ENCODE results near the gene DIDO1. TPM values are rescaled to one million over a fixed set of nuclear protein-coding genes. Genes with fewer than 3 reads are reported as not detected.

Gene DIDO1
- polyA plus RNA-seq, 3 donors from 2014 or later = 23.1 to 48.8 (median 37.7) TPM

GRCh38 chr20:62951143-62951895, 25.0 kb upstream of the DIDO1 start:
- H3K27ac Mint-ChIP-seq = peak overlapping the region in 5 of 6 donors; percentile 15 to 77 (median 43)
- peaks cover 10 to 21% (median 18%) of the 10 kb centered on the region in 3 donors for H3K36me3 Mint-ChIP-seq
- H3K4me1 Mint-ChIP-seq = peaks cover 22 to 32% of the 10 kb centered on the region in 2 donors
- peaks cover 0 to 6% (median 2%) of the 10 kb centered on the region in 3 donors for H3K27me3 Mint-ChIP-seq (ENCODE audit: low read depth in 3 of 3)
- no peak for DNase-seq
- H3K4me3 Mint-ChIP-seq = peak overlapping the region in 3 of 5 donors; percentile 10 to 40 (median 12)
- H3K9me3 Mint-ChIP-seq = no peaks in the 10 kb centered on the region

GRCh38 chr20:62950741-62951140, 24.4 kb upstream of the DIDO1 start:
- no peak for DNase-seq
- H3K4me3 Mint-ChIP-seq = no peak overlapping the region

GRCh38 chr20:62949962-62950361, 23.7 kb upstream of the DIDO1 start:
- Mint-ChIP-seq H3K27me3 (ENCODE audit: low read depth in 3 of 3) (peaks cover 0 to 6% (median 2%) of the 10 kb centered on the region in 3 donors), H3K9me3 (no peaks in the 10 kb centered on the region), H3K36me3 (peaks cover 10 to 26% (median 21%) of the 10 kb centered on the region in 3 donors), H3K4me3 (no peak overlapping the region), H3K4me1 (peaks cover 22 to 31% of the 10 kb centered on the region in 2 donors), H3K27ac (peak overlapping the region in 2 of 6 donors; percentile 53 to 71)
- DNase-seq = no peak

More at GRCh38 chr20:62950741-62951140, 24.4 kb upstream of the DIDO1 start:
- Mint-ChIP-seq H3K36me3 (peaks cover 10 to 21% (median 19%) of the 10 kb centered on the region in 3 donors), H3K9me3 (no peaks in the 10 kb centered on the region), H3K27ac (peak overlapping the region in 1 of 6 donors; percentile 55), H3K27me3 (ENCODE audit: low read depth in 3 of 3) (peaks cover 0 to 6% (median 2%) of the 10 kb centered on the region in 3 donors), H3K4me1 (peaks cover 22 to 32% of the 10 kb centered on the region in 2 donors)

- Mint-ChIP-seq H3K27me3 (ENCODE audit: low read depth in 3 of 3) (peaks cover 0 to 6% (median 2%) of the 10 kb centered on the region in 3 donors), H3K27ac (peak overlapping the region in 1 of 6 donors; percentile 71), H3K4me1 (peaks cover 17 to 25% of the 10 kb centered on the region in 2 donors), H3K9me3 (no peaks in the 10 kb centered on the region), H3K36me3 (peaks cover 13 to 29% (median 25%) of the 10 kb centered on the region in 3 donors), H3K4me3 (no peak overlapping the region)
- DNase-seq = no peak
Observed at GRCh38 chr20:62949153-62949821, 23.0 kb upstream of the DIDO1 start.

GRCh38 chr20:62947532-62948300, 21.4 kb upstream of the DIDO1 start:
- H3K4me1 Mint-ChIP-seq = peaks cover 6 to 10% of the 10 kb centered on the region in 2 donors
- DNase-seq = no peak
- peaks cover 20 to 37% (median 30%) of the 10 kb centered on the region in 3 donors for H3K36me3 Mint-ChIP-seq
- H3K4me3 Mint-ChIP-seq = no peak overlapping the region
- H3K27ac Mint-ChIP-seq = peak overlapping the region in 1 of 6 donors; percentile 40
- H3K9me3 Mint-ChIP-seq = no peaks in the 10 kb centered on the region
- H3K27me3 Mint-ChIP-seq (ENCODE audit: low read depth in 3 of 3) = peaks cover 0 to 3% (median 0%) of the 10 kb centered on the region in 3 donors

GRCh38 chr20:62946918-62947317, 20.6 kb upstream of the DIDO1 start:
- H3K27me3 Mint-ChIP-seq (ENCODE audit: low read depth in 3 of 3) = peaks cover 0 to 2% (median 0%) of the 10 kb centered on the region in 3 donors
- no peak for DNase-seq
- H3K4me1 Mint-ChIP-seq = peaks cover 2 to 5% of the 10 kb centered on the region in 2 donors
- H3K9me3 Mint-ChIP-seq = no peaks in the 10 kb centered on the region
- H3K36me3 Mint-ChIP-seq = peaks cover 20 to 38% (median 31%) of the 10 kb centered on the region in 3 donors
- no peak overlapping the region for H3K4me3 Mint-ChIP-seq
- H3K27ac Mint-ChIP-seq = no peak overlapping the region

GRCh38 chr20:62945771-62946339, 19.6 kb upstream of the DIDO1 start:
- H3K27ac Mint-ChIP-seq = no peak overlapping the region

GRCh38 chr20:62944746-62945145, 18.4 kb upstream of the DIDO1 start:
- Mint-ChIP-seq H3K27me3 (ENCODE audit: low read depth in 3 of 3) (peaks cover 0 to 2% (median 0%) of the 10 kb centered on the region in 3 donors), H3K9me3 (no peaks in the 10 kb centered on the region), H3K4me3 (no peak overlapping the region), H3K36me3 (peaks cover 20 to 36% (median 28%) of the 10 kb centered on the region in 3 donors), H3K4me1 (peaks cover 10 to 21% of the 10 kb centered on the region in 2 donors), H3K27ac (no peak overlapping the region)
- DNase-seq = no peak

More at GRCh38 chr20:62945771-62946339, 19.6 kb upstream of the DIDO1 start:
- Mint-ChIP-seq H3K27me3 (ENCODE audit: low read depth in 3 of 3) (peaks cover 0 to 2% (median 0%) of the 10 kb centered on the region in 3 donors), H3K9me3 (no peaks in the 10 kb centered on the region), H3K4me1 (peaks cover 7 to 12% of the 10 kb centered on the region in 2 donors), H3K4me3 (no peak overlapping the region), H3K36me3 (peaks cover 20 to 41% (median 31%) of the 10 kb centered on the region in 3 donors)
- no peak for DNase-seq

- Mint-ChIP-seq H3K4me1 (peaks cover 15 to 26% of the 10 kb centered on the region in 2 donors), H3K27me3 (ENCODE audit: low read depth in 3 of 3) (peaks cover 0 to 2% (median 0%) of the 10 kb centered on the region in 3 donors), H3K9me3 (no peaks in the 10 kb centered on the region), H3K4me3 (no peak overlapping the region), H3K27ac (no peak overlapping the region), H3K36me3 (peaks cover 20 to 36% (median 26%) of the 10 kb centered on the region in 3 donors)
- no peak for DNase-seq
Observed at GRCh38 chr20:62944184-62944583, 17.9 kb upstream of the DIDO1 start.

- H3K4me1 Mint-ChIP-seq = peaks cover 23 to 34% of the 10 kb centered on the region in 2 donors
- H3K9me3 Mint-ChIP-seq = no peaks in the 10 kb centered on the region
- H3K4me3 Mint-ChIP-seq = no peak overlapping the region
- DNase-seq = no peak
- peaks cover 2 to 7% (median 3%) of the 10 kb centered on the region in 3 donors for H3K27me3 Mint-ChIP-seq (ENCODE audit: low read depth in 3 of 3)
- H3K27ac Mint-ChIP-seq = no peak overlapping the region
- H3K36me3 Mint-ChIP-seq = peaks cover 19 to 36% (median 20%) of the 10 kb centered on the region in 3 donors
Observed at GRCh38 chr20:62943396-62943795, 17.1 kb upstream of the DIDO1 start.

- Mint-ChIP-seq H3K36me3 (peaks cover 15 to 28% (median 19%) of the 10 kb centered on the region in 3 donors), H3K4me1 (peaks cover 26 to 42% of the 10 kb centered on the region in 2 donors), H3K4me3 (no peak overlapping the region), H3K27ac (no peak overlapping the region), H3K27me3 (ENCODE audit: low read depth in 3 of 3) (peaks cover 6 to 12% (median 6%) of the 10 kb centered on the region in 3 donors), H3K9me3 (no peaks in the 10 kb centered on the region)
- no peak for DNase-seq
Observed at GRCh38 chr20:62942456-62942855, 16.2 kb upstream of the DIDO1 start.

GRCh38 chr20:62941792-62942191, 15.5 kb upstream of the DIDO1 start:
- Mint-ChIP-seq H3K27me3 (ENCODE audit: low read depth in 3 of 3) (peaks cover 6 to 15% (median 6%) of the 10 kb centered on the region in 3 donors), H3K36me3 (peaks cover 10 to 23% (median 14%) of the 10 kb centered on the region in 3 donors), H3K4me1 (peaks cover 29 to 49% of the 10 kb centered on the region in 2 donors), H3K4me3 (no peak overlapping the region), H3K9me3 (no peaks in the 10 kb centered on the region), H3K27ac (no peak overlapping the region)
- DNase-seq = no peak

- no peaks in the 10 kb centered on the region for H3K9me3 Mint-ChIP-seq
- DNase-seq = no peak
- peak overlapping the region in 2 of 5 donors; percentile 32 to 36 for H3K4me3 Mint-ChIP-seq
- peaks cover 6 to 15% (median 6%) of the 10 kb centered on the region in 3 donors for H3K27me3 Mint-ChIP-seq (ENCODE audit: low read depth in 3 of 3)
- peaks cover 10 to 23% (median 10%) of the 10 kb centered on the region in 3 donors for H3K36me3 Mint-ChIP-seq
- H3K4me1 Mint-ChIP-seq = peaks cover 33 to 51% of the 10 kb centered on the region in 2 donors
- H3K27ac Mint-ChIP-seq = no peak overlapping the region
Observed at GRCh38 chr20:62940875-62941274, 14.6 kb upstream of the DIDO1 start.
